GM19395 (cell line): ENCODE measurements around the gene MRPL46.
"Not testable (repeated sequence)": the region's sequence is repeated elsewhere in the genome, so short reads cannot be mapped to it uniquely, and the experiment has no call there.

Experiments
- ATAC-seq: cut with Tn5 transposase; IDR thresholded peaks from one replicate; pipeline ENCODE4 v1.9.1; 2021; ENCODE audit warnings: mild to moderate bottlenecking, moderate library complexity; ENCODE audit not compliant: unreplicated experiment

MRPL46 gene

DNA sequence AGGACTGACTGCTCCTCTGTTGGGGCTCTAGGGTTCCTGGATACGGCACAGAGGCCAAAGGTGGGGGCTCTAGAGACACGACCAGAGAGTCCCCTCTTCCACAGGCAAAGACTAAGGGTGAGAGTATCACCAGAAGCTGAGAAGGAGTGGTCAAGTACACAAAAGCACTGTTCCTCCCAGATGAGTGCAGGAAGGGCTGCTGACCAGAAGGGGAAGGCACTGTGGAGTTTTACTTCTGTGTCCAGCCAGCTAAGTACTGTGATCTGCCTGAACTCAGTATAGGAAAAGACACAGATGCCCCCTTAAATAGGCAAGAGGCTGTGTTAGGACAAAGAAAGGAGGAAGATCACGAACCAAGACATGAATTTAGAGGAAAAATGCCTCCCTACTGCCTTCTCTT, 12.0 kb upstream of the MRPL46 start:
- no peak for ATAC-seq

DNA sequence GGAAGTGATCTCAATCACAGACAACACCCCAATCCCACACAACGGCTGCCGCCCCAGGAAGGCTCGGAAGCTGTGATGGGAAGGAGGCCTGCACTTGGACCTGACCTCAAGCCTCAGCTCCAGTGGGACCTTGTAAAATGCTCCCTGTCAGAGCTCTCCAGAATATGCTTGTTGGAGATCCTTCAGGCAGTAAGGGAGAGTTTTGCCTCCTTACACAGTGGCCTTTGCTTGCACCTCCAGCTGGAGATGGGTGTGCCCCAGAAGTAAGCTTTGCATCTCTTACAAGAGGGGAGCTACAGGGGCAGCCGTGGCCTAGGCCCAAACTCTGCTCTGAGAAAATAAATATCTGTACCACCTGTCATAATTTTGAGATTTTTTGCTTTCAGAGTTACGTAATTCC, 10.7 kb upstream of the MRPL46 start:
- ATAC-seq, result no peak

DNA sequence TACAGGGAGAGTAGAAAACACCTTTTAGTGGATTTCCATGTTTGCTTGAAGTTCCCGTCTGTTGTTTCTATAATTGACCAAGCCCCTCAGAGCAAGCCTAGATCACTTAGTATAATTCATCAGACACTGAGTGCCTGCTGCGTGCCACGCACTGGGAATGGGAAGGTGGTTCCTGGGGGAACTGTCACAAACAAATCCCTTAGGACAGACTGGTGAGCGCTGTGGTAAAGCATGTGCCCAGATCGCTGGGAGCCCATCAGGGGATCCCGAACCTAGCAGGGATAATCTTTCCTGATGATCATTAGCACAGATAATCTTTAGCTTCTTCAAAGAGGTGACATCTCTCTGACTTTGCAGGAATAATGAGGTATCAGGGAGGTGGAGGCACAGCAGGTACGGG, 9.9 kb upstream of the MRPL46 start:
- no peak for ATAC-seq

DNA sequence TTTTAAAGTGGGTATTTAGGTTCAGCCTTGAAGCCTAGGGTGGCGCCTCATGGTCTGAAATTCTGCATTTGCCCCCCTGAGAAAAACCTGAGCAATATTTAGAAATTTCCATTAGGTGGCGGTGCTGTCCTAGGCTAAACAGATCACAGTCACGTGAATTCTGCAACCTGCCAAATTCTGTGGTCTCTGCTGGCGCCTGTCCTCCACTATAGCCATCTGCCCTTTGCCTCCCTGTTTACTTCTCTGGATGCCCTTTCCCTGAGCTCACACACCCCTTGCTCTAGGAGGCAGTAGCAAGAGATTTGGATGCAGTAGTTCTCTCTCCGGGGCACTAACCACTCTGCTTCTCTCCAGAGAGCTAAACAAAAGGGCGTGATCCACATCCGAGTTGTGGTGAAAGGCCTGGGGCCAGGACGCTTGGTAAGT, 9.5 kb upstream of the MRPL46 start:
- peak; percentile 50 for ATAC-seq

DNA sequence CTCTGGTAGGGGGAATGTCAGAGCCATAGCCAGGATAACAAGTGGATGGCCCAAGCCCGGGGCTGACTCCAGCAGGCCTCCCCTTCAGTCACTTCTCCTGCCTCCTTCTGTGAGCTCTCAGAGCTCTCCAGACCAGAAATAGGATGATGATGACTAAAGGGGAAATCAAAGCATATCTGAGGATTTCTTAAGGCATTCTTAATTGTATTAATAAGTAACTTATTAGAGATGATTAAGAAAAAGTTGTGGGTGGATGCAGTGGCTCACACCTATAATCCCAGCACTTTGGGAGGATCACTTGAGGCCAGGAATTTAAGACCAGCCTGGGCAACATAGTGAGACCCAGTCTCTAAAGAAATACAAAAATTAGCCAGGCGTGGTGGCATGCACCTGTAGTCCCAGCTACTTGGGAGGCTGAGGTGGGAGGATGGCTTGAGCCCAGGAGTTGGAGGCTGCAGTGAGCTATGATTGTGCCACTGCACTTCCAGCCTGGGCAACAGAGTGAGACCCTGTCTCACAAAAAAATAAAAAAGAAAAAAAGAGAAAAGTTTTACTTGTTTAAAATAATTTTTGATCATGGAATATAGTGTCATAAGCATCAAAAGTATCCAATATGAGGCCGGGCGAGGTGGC, 6.6 kb upstream of the MRPL46 start:
- ATAC-seq, result not testable (repeated sequence)

DNA sequence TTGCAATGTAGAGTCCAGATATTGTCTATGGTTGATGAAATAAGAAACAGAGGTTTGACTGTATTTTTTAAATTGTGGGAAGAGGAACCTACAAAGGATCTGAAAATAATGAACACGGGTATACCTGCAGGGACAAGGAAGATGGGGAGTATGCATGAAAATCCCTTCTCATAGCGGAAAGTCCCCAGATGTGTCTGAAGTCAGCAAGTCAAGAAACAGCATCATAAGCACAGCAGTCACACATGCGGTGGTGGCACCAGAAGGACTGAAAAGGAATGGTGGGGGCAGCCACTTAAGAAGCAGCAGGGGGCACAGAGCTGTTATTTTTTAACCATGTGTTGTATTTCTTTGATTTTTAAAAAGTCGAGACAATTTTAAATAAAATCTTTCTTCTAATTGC, 5.0 kb upstream of the MRPL46 start:
- no peak for ATAC-seq

DNA sequence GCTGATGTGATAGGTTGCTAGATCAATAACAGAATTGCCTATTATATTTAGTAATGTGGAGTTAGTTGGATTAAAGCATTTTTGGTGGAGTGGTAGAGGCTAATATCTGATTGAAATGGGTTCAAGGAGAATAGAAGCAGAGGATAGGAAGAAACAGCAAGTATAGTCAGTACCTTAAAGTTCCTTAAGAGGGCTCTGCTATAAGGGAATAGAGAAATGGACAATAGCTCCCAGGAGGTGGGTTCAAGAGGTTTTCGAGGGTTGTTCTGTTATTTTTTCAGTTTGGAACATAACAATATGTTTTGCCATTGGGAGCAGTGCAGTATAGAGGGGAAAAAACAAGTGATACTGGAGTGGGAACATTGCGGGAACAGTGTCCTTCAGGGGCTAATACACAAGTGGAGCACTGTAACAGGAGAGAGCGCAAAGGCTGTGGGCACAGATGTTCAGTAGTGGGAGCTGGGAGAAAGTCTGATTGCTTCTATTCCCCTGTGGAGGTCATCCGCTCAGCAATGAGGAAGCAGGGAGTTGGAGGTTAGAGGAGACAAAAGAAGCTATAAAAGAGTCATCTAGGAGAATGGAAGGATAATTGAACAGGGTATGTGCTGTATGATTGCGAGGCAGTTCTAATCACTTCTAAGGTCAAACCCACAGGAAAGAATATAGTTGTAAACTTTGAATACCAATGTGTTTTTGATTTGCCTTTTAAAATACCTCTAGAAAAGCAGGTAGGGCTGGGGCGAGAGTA, 3.6 kb upstream of the MRPL46 start:
- no peak for ATAC-seq

DNA sequence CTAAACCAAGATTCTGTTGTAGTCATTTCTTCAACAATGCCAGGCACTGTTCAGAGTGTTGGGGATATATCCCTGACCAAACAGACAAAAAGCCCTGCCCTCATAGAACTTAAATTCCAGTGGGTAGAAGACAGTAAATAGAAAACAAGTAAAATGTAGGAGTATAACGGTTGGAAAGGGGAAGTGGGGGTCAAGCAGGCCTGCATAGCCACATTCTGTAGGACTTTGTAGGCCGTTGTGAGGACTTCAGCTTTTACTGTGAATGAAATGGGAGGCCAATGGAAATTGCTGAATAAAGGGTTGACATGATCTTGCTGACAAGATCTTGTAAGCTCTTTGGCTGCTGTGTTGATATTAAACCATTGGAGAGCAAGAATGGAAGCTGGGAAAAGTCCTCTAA, 2.1 kb upstream of the MRPL46 start:
- no peak for ATAC-seq

DNA sequence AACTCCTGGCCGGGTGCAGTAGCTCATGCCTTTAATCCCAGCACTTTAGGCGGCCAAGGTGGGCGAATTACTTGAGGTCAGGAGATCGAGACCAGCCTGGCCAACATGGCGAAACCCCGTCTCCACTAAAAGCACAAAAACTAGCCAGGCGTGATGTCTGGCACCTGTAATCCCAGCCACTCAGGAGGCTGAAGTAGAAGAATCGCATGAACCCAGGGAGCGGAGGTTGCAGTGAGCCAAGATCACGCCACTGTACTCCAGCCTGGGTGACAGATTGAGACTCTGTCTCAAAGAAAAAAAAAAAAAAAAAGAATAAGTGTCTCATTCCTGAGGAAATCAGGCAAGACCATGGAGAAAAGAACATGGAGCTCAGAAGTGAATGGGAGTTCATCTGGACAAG, 1.5 kb upstream of the MRPL46 start:
- not testable (repeated sequence) for ATAC-seq

DNA sequence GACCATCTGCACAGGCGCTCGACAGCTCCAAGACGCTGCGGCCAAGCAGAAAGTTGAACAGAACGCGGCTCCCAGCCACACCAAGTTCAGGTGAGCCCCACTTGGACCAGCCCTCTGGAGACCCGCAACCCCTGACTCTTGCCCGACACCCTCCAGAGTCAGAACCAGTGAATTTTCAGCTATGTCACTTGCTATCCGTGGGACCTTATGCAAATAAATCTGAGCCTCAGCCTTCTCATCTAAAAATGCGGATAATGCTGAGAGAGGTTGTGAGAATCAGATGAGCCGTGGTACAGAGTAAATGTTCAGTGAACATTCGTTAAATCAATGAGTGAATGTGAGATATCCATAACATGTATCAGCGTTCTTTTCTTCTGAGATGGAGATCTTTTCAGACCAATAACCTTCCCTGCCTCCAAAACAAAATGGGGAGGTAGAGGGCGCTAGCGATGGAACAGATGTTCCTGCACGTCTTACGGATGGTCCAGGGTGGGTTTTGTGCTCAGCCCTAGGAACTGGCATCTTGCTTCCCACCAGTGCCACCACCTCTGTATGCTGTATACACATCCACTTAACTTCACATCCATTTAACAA, 844 bp upstream of the MRPL46 start:
- ATAC-seq, result no peak

DNA sequence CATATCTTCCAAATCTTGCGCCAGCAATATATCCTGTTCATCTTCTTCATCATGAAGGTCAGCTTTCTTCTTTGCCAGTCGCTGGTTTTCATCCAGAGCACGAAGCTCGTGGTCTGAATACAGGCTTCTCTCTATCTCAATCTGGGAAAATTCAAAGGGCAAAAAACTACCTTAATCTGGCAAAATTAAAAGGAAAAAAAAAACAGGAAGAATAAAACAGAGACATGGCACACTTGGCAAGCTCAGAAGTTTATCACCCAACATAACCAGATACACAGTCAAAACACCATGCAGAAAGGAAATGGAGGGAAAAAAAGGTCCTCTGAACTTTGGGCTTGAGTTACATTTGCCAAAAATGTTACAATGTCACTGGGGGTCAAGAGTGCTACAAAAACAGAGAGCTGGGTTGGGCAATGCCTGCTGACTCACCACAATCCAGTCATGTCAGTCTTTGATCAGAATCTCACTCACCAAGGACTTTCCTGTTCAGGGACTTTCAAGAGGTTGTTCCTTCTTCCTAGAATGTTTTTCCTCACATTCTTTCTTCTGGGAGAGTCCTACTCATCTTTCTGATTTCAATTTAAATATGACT, 1.5 kb downstream of the MRPL46 start:
- no peak for ATAC-seq

DNA sequence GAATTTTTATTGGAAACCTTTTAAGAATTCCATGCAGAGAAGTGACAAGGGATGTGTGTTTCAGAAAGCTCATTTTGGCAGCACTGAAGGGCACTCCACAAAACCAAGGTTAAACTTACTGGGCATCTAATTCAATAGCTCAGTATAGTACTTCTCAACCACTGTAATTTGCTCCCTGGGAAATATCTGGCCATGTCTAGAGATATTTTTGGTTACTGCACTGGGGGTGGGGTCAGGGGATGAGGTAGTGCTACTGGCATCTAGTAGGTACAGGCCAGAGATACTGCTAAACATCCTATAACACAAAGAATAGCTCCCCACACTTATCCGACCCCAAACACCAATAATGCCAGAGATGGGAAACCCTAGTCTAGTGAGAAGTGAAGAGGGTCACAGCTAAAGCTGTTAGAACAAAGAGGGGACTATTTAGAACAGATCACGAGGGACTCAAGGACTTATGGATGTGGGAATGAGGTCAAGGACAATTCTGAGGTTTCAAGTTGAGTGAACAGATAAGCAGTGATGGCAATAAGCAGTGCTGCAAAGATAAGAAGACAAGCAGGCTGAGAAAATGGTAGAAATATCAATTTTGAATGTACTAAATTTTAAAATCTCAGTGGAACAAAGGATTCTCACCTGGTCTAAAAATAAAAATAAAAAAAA, 3.2 kb downstream of the MRPL46 start:
- ATAC-seq, result no peak

DNA sequence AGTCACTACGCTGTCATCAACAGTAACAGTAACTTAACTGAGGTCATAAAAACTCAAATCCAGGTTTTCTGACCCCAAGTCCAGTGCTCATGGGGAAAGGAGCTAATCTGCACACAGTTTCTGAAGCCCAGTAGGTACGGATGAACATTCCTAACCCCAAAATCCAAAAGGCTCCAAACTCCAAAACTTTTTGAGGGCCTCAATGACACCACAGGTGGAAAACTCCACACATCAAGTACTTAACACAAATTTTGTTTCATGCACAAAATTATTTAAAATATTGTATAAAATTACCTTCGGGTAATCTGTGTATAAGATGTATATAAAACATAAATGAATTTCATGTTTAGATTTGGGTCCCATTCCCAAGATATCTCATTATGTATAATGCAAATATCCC, 10.5 kb downstream of the MRPL46 start:
- no peak for ATAC-seq

DNA sequence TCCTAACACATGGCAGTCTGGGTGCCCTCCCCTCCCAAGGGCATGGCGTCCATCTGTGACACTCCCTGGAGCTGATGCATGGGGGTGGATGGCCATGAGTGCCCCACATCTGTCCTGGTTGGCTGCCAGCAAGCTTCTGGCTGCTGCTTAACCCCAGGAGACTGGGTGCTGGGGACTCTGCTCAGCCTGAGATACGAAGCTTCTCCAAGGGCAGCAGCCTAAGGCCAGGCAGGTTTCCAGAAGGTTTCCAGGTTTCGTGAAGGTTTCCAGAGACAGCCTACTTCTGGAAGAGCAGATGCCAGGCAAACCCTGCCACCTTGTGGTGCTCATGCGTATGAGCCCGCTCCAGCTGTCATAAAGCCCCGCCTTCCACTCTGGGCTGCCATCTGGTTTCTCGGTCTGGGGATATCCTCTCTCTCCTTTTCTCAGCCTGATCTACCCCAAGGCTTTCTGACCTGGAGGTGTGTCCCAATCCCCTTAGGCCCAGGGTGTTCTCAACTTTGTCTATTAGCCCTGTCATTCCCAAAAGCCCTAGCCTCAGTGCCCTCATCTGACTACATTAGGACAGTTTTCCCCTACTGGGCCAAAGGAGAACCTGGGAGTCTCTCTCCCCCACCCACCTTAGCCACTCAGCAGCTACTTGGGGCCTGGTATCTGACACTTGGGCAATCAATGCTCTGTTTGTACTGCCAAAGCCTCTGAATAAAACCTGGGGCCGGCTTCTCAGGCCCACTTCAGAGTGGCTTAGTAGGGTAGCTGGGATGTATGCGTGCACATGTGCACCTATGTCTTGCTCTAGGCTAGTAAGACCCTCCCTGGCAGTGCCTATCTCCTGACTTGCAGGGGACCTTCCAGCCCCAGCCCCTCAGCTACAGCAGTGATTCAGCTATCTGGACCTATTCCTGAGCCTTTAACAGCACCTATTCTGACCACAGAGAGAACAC, 12.0 kb downstream of the MRPL46 start:
- ATAC-seq, result peak; percentile 95

DNA sequence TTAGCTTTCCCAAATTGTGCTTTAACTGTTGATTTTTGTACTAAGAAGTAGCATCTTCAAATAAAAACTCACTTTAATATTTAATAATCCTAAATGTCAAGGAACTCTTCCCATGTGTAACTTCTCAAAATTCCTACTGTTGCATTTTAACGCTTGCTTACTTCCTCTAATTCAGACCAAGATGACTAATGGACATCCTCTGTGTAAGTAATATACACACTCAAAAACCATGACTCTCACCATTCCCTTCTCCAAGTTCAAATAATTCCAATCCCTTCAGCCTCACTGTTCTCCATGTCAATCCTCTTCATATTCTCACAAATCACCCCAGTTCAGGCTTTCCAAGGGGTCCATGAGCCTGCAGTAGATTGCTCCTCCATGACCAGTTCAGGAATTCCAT, 13.0 kb downstream of the MRPL46 start:
- ATAC-seq, result no peak

DNA sequence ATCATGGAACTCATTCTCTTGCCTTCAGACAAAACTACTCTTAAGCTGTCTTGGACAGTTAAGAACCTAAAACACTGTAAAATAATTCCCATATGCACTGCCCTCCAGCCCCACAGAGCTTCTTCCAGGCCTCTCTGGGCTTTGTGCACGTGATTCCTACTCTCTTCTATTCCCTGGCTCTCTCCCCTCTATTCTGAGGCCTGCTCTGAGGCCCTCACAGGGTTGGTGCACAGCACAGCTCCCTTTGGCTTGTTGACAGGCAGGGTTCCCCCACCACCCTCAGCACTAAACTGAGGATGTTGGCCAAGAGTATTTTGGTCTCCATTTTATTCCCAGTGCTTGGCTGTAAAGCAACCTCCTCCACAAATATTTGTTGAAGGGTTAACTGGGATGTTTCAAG, 13.5 kb downstream of the MRPL46 start:
- ATAC-seq, result no peak

DNA sequence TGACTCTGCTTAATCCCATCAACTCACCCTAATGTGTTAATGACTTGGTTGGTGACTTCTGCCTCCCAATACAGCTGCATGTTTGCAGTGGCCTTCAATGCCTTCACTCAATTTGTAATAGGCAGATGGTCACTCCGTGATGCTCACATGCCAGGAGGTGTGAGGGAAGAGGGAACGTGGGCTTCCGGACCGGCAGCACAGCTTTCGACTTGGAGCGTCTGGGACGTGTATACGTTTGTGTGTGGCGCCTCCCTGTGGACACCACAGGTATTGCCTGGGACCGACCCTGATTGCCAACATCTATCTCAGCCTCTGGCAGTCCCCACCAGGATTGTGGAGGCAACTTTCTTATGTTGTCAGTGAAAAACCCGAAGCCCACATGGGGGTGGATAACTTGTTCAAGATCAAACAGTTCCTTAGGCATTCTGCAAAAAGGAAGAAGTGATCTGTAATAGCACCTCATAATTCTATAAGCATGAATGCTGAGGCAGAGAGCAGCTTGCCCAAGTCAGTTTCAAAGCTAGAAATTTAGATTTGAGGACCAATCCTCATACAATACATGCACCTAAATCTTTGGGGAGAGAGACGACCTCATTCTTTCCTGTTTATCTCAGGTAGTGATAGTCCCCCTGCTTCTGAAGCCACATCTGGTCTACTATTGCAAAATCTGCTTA, 16.9 kb downstream of the MRPL46 start:
- ATAC-seq, result peak; percentile 64

DNA sequence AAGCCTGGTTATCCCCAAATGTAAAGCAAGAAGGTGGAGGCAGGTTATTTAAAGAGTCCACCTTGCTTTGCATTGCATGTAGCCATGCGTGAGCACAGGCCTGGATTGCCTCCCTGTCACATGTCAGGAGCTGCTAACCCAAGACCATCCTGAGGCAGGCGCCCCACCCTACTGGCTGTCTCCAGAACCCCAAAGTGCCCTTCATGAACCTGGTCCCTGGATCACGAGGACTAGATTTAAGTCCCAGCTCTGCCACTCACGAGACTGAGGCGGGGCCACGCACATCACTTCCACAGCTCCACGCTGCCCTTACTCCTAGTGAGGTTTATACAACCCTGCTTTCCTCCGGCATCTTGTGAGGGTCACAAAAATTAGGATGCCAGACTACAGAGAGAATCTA, 17.6 kb downstream of the MRPL46 start:
- no peak for ATAC-seq

DNA sequence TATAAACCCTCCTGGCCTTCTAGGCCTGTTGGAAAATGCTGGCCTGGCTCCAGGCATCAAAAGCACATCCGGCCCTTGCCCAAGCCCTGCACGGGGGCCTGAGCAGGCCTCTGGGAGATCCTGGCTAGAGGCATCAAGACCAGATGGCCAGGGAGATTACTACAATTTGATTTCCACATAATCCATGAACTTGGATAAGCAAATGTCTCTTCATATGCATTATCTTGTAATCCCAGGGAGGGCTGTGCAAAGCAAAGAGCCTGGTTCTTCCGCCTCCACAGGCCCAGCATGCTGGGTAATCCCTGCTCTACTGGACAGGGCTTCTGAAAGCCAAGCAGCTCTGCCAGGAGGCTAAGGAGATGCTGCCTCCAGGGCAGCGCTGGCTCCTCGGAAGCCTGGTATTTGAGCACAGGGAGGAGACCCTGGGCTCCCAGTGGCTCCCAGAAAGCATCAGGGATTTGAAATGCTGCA, 18.2 kb downstream of the MRPL46 start:
- ATAC-seq, result no peak

DNA sequence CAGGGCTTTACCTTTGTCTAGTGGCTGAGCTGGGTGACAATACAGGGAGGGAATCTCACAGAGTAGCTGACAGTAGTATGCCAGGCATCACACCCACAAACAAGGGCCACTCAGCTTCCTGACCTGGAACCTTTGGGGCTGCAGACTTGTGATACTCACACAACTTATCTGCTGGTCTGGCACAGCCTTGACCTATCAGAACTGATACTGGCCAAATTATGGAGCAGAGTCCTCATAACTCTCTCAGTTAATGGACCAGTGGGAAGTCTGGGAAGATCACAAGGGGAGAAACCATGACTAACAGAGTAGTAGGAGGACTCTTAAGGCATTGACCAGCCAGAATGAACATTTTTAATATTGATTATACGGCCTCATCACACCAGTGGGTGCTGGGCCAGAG, 19.4 kb downstream of the MRPL46 start:
- ATAC-seq, result no peak
